ENCODE data around the gene SELENOO.
"Not testable (repeated sequence)": the region's sequence is repeated elsewhere in the genome, so short reads cannot be mapped to it uniquely, and the experiment has no call there.

SELENOO gene

GRCh38 chr22:50200461-50201190 lies at the start of gene SELENOO:
TSS of gene SELENOO (plus strand) at chr22:50201011. CDS start at chr22:50201037, 26 bp downstream.
- DNase-seq (ENCODE audit: low read depth): no peak

- no peak for DNase-seq (ENCODE audit: low read depth)
Measured at GRCh38 chr22:50151571-50152537, 49.0 kb upstream of the SELENOO start.

GRCh38 chr22:50153056-50153755 lies 47.6 kb upstream of the SELENOO start:
- DNase-seq (ENCODE audit: low read depth): no peak

GRCh38 chr22:50153756-50154140 lies 47.1 kb upstream of the SELENOO start:
- DNase-seq (ENCODE audit: low read depth): no peak

GRCh38 chr22:50157709-50158375 lies 43.0 kb upstream of the SELENOO start:
- no peak for DNase-seq (ENCODE audit: low read depth)

GRCh38 chr22:50160947-50161346 lies 39.9 kb upstream of the SELENOO start:
- no peak for DNase-seq (ENCODE audit: low read depth)

- DNase-seq (ENCODE audit: low read depth): no peak
Measured at GRCh38 chr22:50161508-50162390, 39.1 kb upstream of the SELENOO start.

- no peak for DNase-seq (ENCODE audit: low read depth)
Measured at GRCh38 chr22:50162391-50162956, 38.3 kb upstream of the SELENOO start.

GRCh38 chr22:50165436-50166123 lies 35.2 kb upstream of the SELENOO start:
- no peak for DNase-seq (ENCODE audit: low read depth)

GRCh38 chr22:50167689-50168489 lies 32.9 kb upstream of the SELENOO start:
- DNase-seq (ENCODE audit: low read depth): no peak

- not testable (repeated sequence) for DNase-seq (ENCODE audit: low read depth)
Measured at GRCh38 chr22:50168490-50169180, 32.2 kb upstream of the SELENOO start.

- no peak for DNase-seq (ENCODE audit: low read depth)
Measured at GRCh38 chr22:50169181-50169759, 31.5 kb upstream of the SELENOO start.

- no peak for DNase-seq (ENCODE audit: low read depth)
Measured at GRCh38 chr22:50169774-50170341, 31.0 kb upstream of the SELENOO start.

- no peak for DNase-seq (ENCODE audit: low read depth)
Measured at GRCh38 chr22:50170453-50171318, 30.1 kb upstream of the SELENOO start, which contains the start of gene PANX2. TSS of gene PANX2 (plus strand) at chr22:50170731. CDS start at chr22:50170731, 0 bp downstream.

GRCh38 chr22:50171319-50171964 lies 29.4 kb upstream of the SELENOO start:
- DNase-seq (ENCODE audit: low read depth): no peak

GRCh38 chr22:50171965-50172421 lies 28.8 kb upstream of the SELENOO start:
- DNase-seq (ENCODE audit: low read depth): no peak

Data from GM04503 (cell line).